H1 (cell line): ENCODE measurements around the gene CMIP.

Experiments
- BRCA1 ChIP-seq: IDR thresholded peaks from 2 replicates; pipeline ENCODE4 v1.6.1; 2012; ENCODE audit warnings: low read depth, low read length, improper control_type of control experiment
- CBX8 ChIP-seq: fragments of 300-800, 300-1000 bp; sonication (generic); IDR thresholded peaks from 2 replicates; pipeline ENCODE4 v1.7.1; 2016; ENCODE audit warnings: low read depth, low read length, borderline replicate concordance
- EP300 ChIP-seq, 2 experiments: IDR thresholded peaks; 1 replicate in 1 of 2; 2 replicates in 1 of 2; pipeline ENCODE4 v1.6.1; 2011 to 2012; ENCODE audit warnings: low read depth in 2 of 2, low read length in 2 of 2, mild to moderate bottlenecking in 2 of 2, borderline replicate concordance in 1 of 2, inconsistent platforms in 1 of 2, moderate library complexity in 1 of 2
- EZH2 ChIP-seq: fragments of 200-600 bp; sonication (generic); IDR thresholded peaks from 2 replicates; pipeline ENCODE4 v1.7.1; 2012; ENCODE audit warnings: low read depth, mild to moderate bottlenecking, moderate library complexity, low read length, inconsistent platforms; ENCODE audit not compliant: severe bottlenecking
- FOSL1 ChIP-seq: IDR thresholded peaks from 2 replicates; pipeline ENCODE4 v1.6.1; 2011; ENCODE audit warnings: mild to moderate bottlenecking, low read depth, low read length, moderate library complexity; ENCODE audit not compliant: insufficient read depth
- GABPA ChIP-seq: IDR thresholded peaks from 2 replicates; pipeline ENCODE4 v1.6.1; 2011; ENCODE audit warnings: mild to moderate bottlenecking, low read length, moderate library complexity, borderline replicate concordance; ENCODE audit not compliant: insufficient read depth
- HDAC6 ChIP-seq: IDR thresholded peaks from one replicate; pipeline ENCODE4 v1.7.1; 2012; ENCODE audit warnings: low read depth, mild to moderate bottlenecking, inconsistent platforms, low read length, moderate library complexity
- NRF1 ChIP-seq: IDR thresholded peaks from 2 replicates; pipeline ENCODE4 v1.6.1; 2011; ENCODE audit warnings: mild to moderate bottlenecking, low read depth, low read length, improper control_type of control experiment
- POLR2A ChIP-seq, 2 experiments: IDR thresholded peaks; 1 replicate in 1 of 2; 2 replicates in 1 of 2; pipeline ENCODE4 v1.6.1; 2011; ENCODE audit warnings: low read depth in 2 of 2, low read length in 2 of 2, mild to moderate bottlenecking in 2 of 2; ENCODE audit errors: control extremely low read depth in 1 of 2
- SP2 ChIP-seq: IDR thresholded peaks from 2 replicates; pipeline ENCODE4 v1.6.1; 2012; ENCODE audit warnings: mild to moderate bottlenecking, low read length, inconsistent platforms
- TF ChIP-seq, protein P1 (sequence below): IDR thresholded peaks from 2 replicates; pipeline ENCODE4 v1.6.1; 2012; ENCODE audit warnings: inconsistent platforms
- TF ChIP-seq, protein P2 (sequence below), 3 experiments: IDR thresholded peaks; 1 replicate in 2 of 3; 2 replicates in 1 of 3; pipeline versions ENCODE4 v1.5.1 to v1.6.1; 2011; ENCODE audit warnings: low read length in 3 of 3, mild to moderate bottlenecking in 3 of 3, inconsistent platforms in 2 of 3, low read depth in 1 of 3, moderate library complexity in 1 of 3; ENCODE audit not compliant: insufficient read depth in 1 of 3; ENCODE audit errors: control extremely low read depth in 1 of 3

DNA sequence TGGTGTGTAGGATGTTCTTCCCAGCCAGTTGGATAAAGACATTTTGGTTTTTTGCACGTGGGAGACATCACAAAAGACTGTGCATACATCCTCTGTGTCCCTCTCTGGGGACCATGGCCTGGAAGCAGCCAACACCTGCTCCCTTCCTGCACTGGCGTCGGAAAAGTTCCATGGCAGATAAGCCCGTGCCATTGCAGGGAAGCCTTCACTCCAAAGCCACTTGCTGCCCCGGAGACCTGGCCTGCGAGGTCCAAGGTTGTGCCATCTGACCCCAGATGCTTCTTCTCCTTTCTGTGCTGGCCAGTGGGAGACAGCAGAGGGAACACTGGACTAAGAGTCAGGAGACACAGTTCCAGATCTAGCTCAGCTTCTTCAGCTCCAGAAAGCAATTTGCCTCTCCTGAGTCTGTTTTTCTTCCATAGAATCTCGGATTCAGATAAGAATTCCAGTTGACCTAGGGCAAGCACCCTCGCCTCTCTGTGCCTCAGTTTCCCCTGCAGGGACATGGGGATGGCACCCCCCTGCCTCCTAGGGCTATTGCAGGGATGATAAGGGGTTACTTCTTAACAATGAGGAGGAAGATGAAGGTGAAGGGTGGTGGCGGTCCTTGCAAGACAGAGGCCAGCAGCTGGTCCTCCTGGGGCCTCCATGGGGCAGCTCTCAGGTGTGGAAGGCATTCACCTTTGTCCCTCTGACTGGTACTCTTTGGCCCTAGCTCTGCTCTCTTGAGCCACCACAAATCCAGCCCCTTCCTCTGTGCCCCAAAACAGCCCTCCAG lies 134.2 kb downstream of the CMIP start:
- TF ChIP-seq HDAC6: no peak
- TF ChIP-seq, protein P1, sequence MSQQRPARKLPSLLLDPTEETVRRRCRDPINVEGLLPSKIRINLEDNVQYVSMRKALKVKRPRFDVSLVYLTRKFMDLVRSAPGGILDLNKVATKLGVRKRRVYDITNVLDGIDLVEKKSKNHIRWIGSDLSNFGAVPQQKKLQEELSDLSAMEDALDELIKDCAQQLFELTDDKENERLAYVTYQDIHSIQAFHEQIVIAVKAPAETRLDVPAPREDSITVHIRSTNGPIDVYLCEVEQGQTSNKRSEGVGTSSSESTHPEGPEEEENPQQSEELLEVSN: no peak
- no peak for TF ChIP-seq SP2
- no peak for TF ChIP-seq NRF1
- TF ChIP-seq, protein P2, sequence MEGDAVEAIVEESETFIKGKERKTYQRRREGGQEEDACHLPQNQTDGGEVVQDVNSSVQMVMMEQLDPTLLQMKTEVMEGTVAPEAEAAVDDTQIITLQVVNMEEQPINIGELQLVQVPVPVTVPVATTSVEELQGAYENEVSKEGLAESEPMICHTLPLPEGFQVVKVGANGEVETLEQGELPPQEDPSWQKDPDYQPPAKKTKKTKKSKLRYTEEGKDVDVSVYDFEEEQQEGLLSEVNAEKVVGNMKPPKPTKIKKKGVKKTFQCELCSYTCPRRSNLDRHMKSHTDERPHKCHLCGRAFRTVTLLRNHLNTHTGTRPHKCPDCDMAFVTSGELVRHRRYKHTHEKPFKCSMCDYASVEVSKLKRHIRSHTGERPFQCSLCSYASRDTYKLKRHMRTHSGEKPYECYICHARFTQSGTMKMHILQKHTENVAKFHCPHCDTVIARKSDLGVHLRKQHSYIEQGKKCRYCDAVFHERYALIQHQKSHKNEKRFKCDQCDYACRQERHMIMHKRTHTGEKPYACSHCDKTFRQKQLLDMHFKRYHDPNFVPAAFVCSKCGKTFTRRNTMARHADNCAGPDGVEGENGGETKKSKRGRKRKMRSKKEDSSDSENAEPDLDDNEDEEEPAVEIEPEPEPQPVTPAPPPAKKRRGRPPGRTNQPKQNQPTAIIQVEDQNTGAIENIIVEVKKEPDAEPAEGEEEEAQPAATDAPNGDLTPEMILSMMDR (IDR thresholded peaks at IDR 0.05; ENCODE audit: control extremely low read depth in 1 of 3, insufficient read depth in 1 of 3, low read depth in 1 of 3, low read length in 3 of 3): no peak
- no peak for TF ChIP-seq EZH2
- no peak for TF ChIP-seq FOSL1
- no peak for TF ChIP-seq EP300 (IDR thresholded peaks at IDR 0.05; ENCODE audit: borderline replicate concordance in 1 of 2, low read depth in 2 of 2, low read length in 2 of 2)
- TF ChIP-seq POLR2A (IDR thresholded peaks at IDR 0.05; ENCODE audit: control extremely low read depth in 1 of 2, low read depth in 2 of 2, low read length in 2 of 2): no peak
- TF ChIP-seq GABPA: no peak
- TF ChIP-seq BRCA1: no peak
- no peak for TF ChIP-seq CBX8
